Endothelial cell of umbilical vein (primary cell): Measurements from ENCODE around the gene MALAT1. TPM values are rescaled to one million over a fixed set of nuclear protein-coding genes. Genes with fewer than 3 reads are reported as not detected.

Experiments used
- BruUV-seq: library from RNA; stranded (reverse); fragments of 400-500 nt; replicated peaks from 2 replicates; lab custom pipeline; 2021; lab: Mats Ljungman, UMichigan
- CTCF ChIA-PET: fragments of 300-600, 350-600 bp; sonication (Branson Sonifier 250); formaldehyde crosslinking; loops from one replicate; lab custom pipeline; 2021; ENCODE audit warnings: antibody characterized with exemption, inconsistent platforms; lab: Charles Lee
- POLR2A ChIA-PET: fragments of 300-600, 350-600 bp; sonication (Branson Sonifier 250); formaldehyde crosslinking; loops from one replicate; lab custom pipeline; 2021; ENCODE audit warnings: antibody characterized with exemption, inconsistent platforms; lab: Charles Lee
- DNase-seq: peaks from one replicate; pipeline ENCODE4 v3.0.0-alpha.2; 2011; ENCODE audit warnings: low read depth, low spot score
- FAIRE-seq: peaks from 2 replicates; lab custom pipeline; 2011; peaks lifted over from hg19 to GRCh38; lab: Jason Lieb, UNC
- H2AFZ ChIP-seq: 2 replicates; pipeline ENCODE4 v1.6.0; 2012; ENCODE audit warnings: low read depth, low read length, control low read depth, inconsistent platforms
- H3K27ac ChIP-seq: 2 replicates; pipeline ENCODE4 v1.5.1; 2011; ENCODE audit warnings: low read depth, mild to moderate bottlenecking, control low read depth, low read length, moderate library complexity; ENCODE audit not compliant: insufficient read depth
- H3K27me3 ChIP-seq, 2 experiments: 2 replicates each; pipeline versions ENCODE4 v1.6.0 to v1.6.1; 2011; ENCODE audit warnings: low read length in 2 of 2, mixed read lengths in 1 of 2; ENCODE audit not compliant: control insufficient read depth in 2 of 2, insufficient read depth in 2 of 2
- H3K36me3 ChIP-seq, 2 experiments: 2 replicates in 1 of 2; 3 replicates in 1 of 2; pipeline ENCODE4 v1.5.1; 2011; ENCODE audit warnings: low read length in 2 of 2, mild to moderate bottlenecking in 1 of 2, moderate library complexity in 1 of 2; ENCODE audit not compliant: control insufficient read depth in 2 of 2, insufficient read depth in 2 of 2; ENCODE audit errors: extremely low read depth in 1 of 2
- H3K4me1 ChIP-seq: 3 replicates; pipeline ENCODE4 v1.5.1; 2011; ENCODE audit warnings: mild to moderate bottlenecking, low read length; ENCODE audit not compliant: control insufficient read depth, insufficient read depth; ENCODE audit errors: extremely low read depth
- H3K4me2 ChIP-seq: 2 replicates; pipeline ENCODE4 v1.6.1; 2011; ENCODE audit warnings: low read length, control low read depth, mixed read lengths; ENCODE audit not compliant: insufficient read depth
- H3K4me3 ChIP-seq, 3 experiments: fragments of 200-600 bp in 1 of 3; sonication (generic), shearing (Covaris generic) in 1 of 3; replicated peaks in 1 of 3; 2 replicates each; pipeline ENCODE4 v1.5.1; 2011 to 2016; ENCODE audit warnings: control low read depth in 3 of 3, low read length in 3 of 3, mild to moderate bottlenecking in 2 of 3, inconsistent platforms in 1 of 3, low read depth in 1 of 3, moderate library complexity in 1 of 3; ENCODE audit not compliant: insufficient read depth in 1 of 3
- H3K79me2 ChIP-seq: 2 replicates; pipeline ENCODE4 v1.6.0; 2012; ENCODE audit warnings: low read length, inconsistent platforms; ENCODE audit not compliant: control insufficient read depth, insufficient read depth
- H3K9ac ChIP-seq: replicated peaks from 2 replicates; pipeline ENCODE3; 2011; ENCODE audit warnings: low read length, control low read depth; ENCODE audit not compliant: insufficient read depth; ENCODE audit errors: extremely low read depth
- H3K9me1 ChIP-seq: replicated peaks from 3 replicates; pipeline ENCODE4 v1.6.0; 2011; ENCODE audit warnings: mild to moderate bottlenecking, low read length; ENCODE audit not compliant: control insufficient read depth, insufficient read depth; ENCODE audit errors: extremely low read depth
- H3K9me3 ChIP-seq: replicated peaks from 2 replicates; pipeline ENCODE4 v1.5.1; 2012; ENCODE audit warnings: low read length, inconsistent platforms; ENCODE audit not compliant: control insufficient read depth, insufficient read depth
- H4K20me1 ChIP-seq: replicated peaks from 2 replicates; pipeline ENCODE3; 2011; ENCODE audit warnings: mild to moderate bottlenecking, low read length; ENCODE audit not compliant: control insufficient read depth, insufficient read depth; ENCODE audit errors: extremely low read depth
- CTCF ChIP-seq, 2 donors: IDR thresholded peaks; 1 replicate in 1 of 2; 2 replicates in 1 of 2; pipeline ENCODE4 v1.5.1; 2011; ENCODE audit warnings: low read length in 2 of 2, mild to moderate bottlenecking in 2 of 2, moderate library complexity in 2 of 2, control low read depth in 1 of 2, inconsistent platforms in 1 of 2, low read depth in 1 of 2; ENCODE audit not compliant: insufficient read depth in 1 of 2; ENCODE audit errors: extremely low read depth in 1 of 2
- EZH2 ChIP-seq: IDR thresholded peaks from 2 replicates; pipeline ENCODE4 v1.6.1; 2012; ENCODE audit warnings: borderline replicate concordance, low read depth, mild to moderate bottlenecking, moderate library complexity, low read length, inconsistent platforms; ENCODE audit not compliant: severe bottlenecking
- FOS ChIP-seq: IDR thresholded peaks from 2 replicates; pipeline ENCODE4 v1.6.1; 2011; ENCODE audit warnings: mild to moderate bottlenecking, low read length, moderate library complexity, borderline replicate concordance; ENCODE audit not compliant: insufficient read depth
- GATA2 ChIP-seq: IDR thresholded peaks from 2 replicates; pipeline ENCODE4 v1.7.0; 2011; ENCODE audit warnings: low read depth, mild to moderate bottlenecking, moderate library complexity, mixed read lengths, low read length; ENCODE audit not compliant: insufficient read length, insufficient read depth
- JUN ChIP-seq: IDR thresholded peaks from 2 replicates; pipeline ENCODE4 v1.6.1; 2011; ENCODE audit warnings: borderline replicate concordance, low read depth; ENCODE audit not compliant: insufficient read length, insufficient read depth
- MAX ChIP-seq: IDR thresholded peaks from 2 replicates; pipeline ENCODE4 v1.6.1; 2011; ENCODE audit not compliant: insufficient read depth, insufficient read length
- MYC ChIP-seq: IDR thresholded peaks from one replicate; pipeline ENCODE4 v1.6.1; 2011; ENCODE audit warnings: mild to moderate bottlenecking, low read depth, low read length
- POLR2A ChIP-seq: IDR thresholded peaks from 2 replicates; pipeline ENCODE4 v1.6.1; 2012; ENCODE audit warnings: low read depth, mild to moderate bottlenecking, control low read depth, low read length
- POLR2AphosphoS5 ChIP-seq: IDR thresholded peaks from 2 replicates; pipeline ENCODE4 v1.6.1; 2012; ENCODE audit warnings: low read depth, mild to moderate bottlenecking, control low read depth, low read length, moderate library complexity; ENCODE audit not compliant: insufficient read depth
- dilution Hi-C: fragments of 300-500 bp; cut with MboI; formaldehyde crosslinking; loops from one replicate; pipeline ENCODE4 v1.15.0; 2019; ENCODE audit warnings: low sequenced_read_pairs; ENCODE audit not compliant: extremely low pct_ligation_motif_present
- intact Hi-C: fragments of 100-400 bp; cut with micrococcal nuclease; formaldehyde crosslinking; loops from one replicate; pipeline ENCODE4 v1.10.0; 2022
- polyA plus RNA-seq, 4 experiments: library from polyadenylated mRNA; depleted of rRNA in 3 of 4; stranded (reverse) in 3 of 4; unstranded in 1 of 4; fragments of >200 nt; gene quantifications; 2 replicates each; pipeline versions ENCODE4 v1.2.1 to v1.2.3, GENCODE V29; 2011 to 2012; ENCODE audit warnings: missing spikeins in 1 of 4
- total RNA-seq: library from RNA; stranded (reverse); gene quantifications from 2 replicates; pipeline ENCODE4 v1.2.3, GENCODE V29; 2021

Gene MALAT1
- total and polyA plus RNA-seq, 2 donors (not counting 3 experiments of a cell fraction or from before 2014, with no cell fraction given) = 491 to 7,529 TPM

GRCh38 chr11:65548395-65548794 is 49.5 kb downstream of the MALAT1 start:
- Histone ChIP-seq H3K9ac (no peak overlapping the region), H3K4me2 (no peak overlapping the region), H2AFZ (no peak overlapping the region), H3K36me3 (peaks cover 0 to 41% of the 10 kb centered on the region in 2 experiments), H3K79me2 (no peaks in the 10 kb centered on the region), H3K27ac (no peak overlapping the region), H3K4me1 (no peaks in the 10 kb centered on the region), H3K9me3 (no peaks in the 10 kb centered on the region), H4K20me1 (no peaks in the 10 kb centered on the region), H3K4me3 (no peak overlapping the region), H3K27me3 (no peaks in the 10 kb centered on the region), H3K9me1 (no peaks in the 10 kb centered on the region)
- CTCF ChIA-PET = interaction anchor here (0.6 to 1.6 kb wide), 3 partner anchors 11 to 24 kb away, joined by 4 to 5 read pairs (median 4); partner anchors contain the start of genes FAM89B and ZNRD2
- dilution Hi-C loops (no loop called here), intact Hi-C loops (no loop called here)
- POLR2A ChIA-PET = no interaction called here
- FAIRE-seq = no peak
- no peak for TF ChIP-seq JUN
- TF ChIP-seq FOS = no peak
- TF ChIP-seq CTCF (IDR thresholded peaks at IDR 0.05; ENCODE audit: extremely low read depth in 1 of 2, insufficient read depth in 1 of 2, low read depth in 1 of 2, low read length in 2 of 2) = no peak
- TF ChIP-seq POLR2A = no peak
- TF ChIP-seq MAX = no peak
- TF ChIP-seq MYC = no peak
- no peak for TF ChIP-seq GATA2
- no peak for TF ChIP-seq EZH2
- TF ChIP-seq POLR2AphosphoS5 = no peak
- no TSS peak for BruUV-seq
- no peak for DNase-seq
